ENCODE measurements around the gene TREML1. TPM values are rescaled to one million over a fixed set of nuclear protein-coding genes. Genes with fewer than 3 reads are reported as not detected.

TREML1 gene
- polyA plus RNA-seq, 5 donors = 1.1 to 2.4 (median 1.5) TPM

- DNase-seq = no peak
Measured at GRCh38 chr6:41179163-41179562, 25.0 kb upstream of the TREML1 start.

- no peak for DNase-seq
Measured at GRCh38 chr6:41177695-41178094, 23.5 kb upstream of the TREML1 start.

DNA sequence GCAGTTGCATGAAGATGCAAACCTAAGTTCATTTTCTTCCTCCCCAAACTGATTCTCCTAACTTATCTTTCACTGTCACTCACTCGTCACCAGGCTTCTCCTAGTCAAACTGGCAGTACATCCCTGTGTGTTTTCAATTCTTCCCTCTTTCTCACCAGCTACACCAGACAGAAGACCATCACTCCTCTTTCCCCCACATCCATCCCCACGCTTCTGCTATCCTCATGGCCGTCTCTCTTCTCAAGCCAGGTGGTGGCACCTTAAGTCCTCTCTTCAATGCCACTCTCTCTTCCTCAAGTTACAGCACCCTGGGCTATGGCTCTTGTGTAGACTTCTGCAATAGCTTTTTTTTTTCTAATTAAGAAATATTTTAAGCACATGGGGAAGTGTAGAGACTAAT is 23.1 kb upstream of the TREML1 start:
- no peak for DNase-seq

- DNase-seq = no peak
Measured at GRCh38 chr6:41176189-41176588, 22.0 kb upstream of the TREML1 start.

DNA sequence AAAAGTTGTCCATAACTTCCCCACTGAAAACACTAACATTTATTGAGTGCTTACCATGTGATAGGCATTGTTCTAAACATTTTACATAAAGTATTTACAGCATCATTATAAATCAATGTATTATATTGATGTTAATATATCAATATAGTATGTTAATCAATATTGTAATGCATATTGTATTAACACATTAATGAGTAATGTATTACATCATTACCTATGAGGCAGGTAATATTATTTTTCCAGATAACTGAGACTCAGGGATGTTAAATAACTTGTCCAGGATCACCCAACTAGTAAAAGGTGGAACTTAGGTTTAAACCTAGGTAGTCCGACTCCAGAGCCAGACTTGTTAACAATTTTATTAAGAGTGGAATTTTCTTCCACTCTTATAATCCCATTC is 20.9 kb upstream of the TREML1 start:
- DNase-seq = no peak

GRCh38 chr6:41174610-41175009 is 20.5 kb upstream of the TREML1 start:
- DNase-seq = no peak

- no peak for DNase-seq
Measured at GRCh38 chr6:41171908-41172307, 17.8 kb upstream of the TREML1 start.

DNA sequence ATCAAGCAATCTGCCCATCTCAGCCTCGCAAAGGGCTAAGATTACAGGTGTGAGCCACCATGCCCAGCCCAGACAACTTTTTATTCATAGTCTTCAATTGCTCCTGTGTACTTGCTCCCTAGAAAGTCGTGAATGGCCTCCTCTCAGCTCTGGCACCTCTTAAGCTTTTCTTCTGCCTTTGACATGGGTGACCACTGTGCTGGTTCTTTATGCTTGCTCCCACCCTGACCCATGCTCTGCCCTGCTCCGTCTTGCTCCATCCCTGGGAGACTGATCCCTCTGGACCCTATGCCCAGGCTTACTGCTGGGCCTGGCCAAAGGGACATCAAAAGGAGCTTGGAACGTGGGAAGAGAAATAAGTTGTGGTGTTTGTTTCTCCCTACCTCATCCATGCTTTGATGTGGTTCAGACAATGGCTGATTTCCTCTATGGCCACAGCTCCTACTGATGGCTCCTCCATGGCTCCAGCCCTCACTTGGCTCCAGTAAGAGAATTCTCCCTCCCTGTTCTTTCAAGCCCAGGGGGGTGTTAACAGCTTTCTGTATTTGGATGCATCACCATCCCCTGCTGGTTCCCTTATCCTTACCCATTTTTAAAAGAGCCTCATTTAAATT is 16.5 kb upstream of the TREML1 start:
- no peak for DNase-seq

DNA sequence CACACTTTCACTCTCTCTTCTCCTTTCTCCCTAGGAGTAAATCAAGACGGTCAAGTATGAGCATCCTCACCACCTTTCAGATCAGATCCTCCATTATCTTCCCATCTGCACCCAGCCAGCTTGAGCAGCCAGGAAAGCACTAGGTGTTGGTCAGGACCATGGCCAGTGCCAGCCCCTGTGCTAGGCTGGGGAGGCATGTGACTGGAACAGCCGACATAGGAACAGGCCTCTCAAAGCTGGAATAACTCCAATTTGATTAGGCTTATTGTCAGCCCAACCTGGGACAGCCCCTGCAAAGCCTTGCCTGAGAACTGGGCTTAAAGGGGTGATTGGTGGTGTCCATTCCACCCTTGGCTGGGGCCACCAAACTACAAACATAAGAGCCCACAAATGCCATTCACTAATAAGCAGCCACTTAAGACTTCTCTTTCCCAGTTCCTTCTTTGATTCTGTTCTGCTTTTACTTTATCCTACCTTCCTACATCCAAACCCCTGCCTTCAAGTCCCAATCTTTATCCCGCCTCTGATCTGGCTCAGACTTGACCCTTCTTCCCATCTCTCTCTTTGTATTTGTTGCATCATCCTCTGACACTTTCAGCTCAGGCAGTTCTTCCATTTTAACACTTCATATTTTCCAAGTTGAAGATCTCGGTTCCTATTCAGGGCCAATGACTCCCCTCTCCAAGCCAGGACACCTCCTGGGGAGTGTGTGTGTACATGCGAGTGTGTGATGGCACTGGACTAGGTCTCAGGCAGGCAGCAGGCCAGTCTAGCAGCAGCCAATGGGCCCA is 13.2 kb upstream of the TREML1 start:
- DNase-seq = no peak

DNA sequence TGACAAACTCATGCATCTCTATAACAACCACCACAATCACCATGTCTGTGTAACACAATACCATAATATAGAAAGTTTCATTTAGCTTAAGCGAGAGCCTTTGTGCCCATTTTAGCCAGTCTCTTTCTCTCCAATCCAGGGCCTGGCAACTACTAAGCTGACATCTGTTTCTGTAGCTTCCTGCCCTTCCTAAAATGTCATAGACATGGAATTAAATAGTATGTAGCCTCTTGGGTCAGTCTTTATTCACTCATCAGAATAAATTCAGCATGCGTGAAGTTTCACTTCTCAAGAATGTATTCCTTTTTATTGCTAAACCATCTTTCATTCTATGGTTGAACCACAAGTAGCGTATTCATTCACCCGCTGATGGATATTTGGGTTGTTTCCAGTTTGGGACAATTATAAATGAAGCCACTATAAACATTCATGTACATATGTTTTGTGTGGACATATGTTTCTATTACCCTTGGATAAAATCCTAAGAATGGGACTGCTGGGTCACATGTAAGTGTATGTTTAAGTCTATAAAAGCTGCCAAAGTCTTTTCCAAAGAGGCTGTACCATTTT is 10.5 kb upstream of the TREML1 start:
- DNase-seq = no peak

- no peak for DNase-seq
Measured at GRCh38 chr6:41163419-41163717, 9.2 kb upstream of the TREML1 start.

DNA sequence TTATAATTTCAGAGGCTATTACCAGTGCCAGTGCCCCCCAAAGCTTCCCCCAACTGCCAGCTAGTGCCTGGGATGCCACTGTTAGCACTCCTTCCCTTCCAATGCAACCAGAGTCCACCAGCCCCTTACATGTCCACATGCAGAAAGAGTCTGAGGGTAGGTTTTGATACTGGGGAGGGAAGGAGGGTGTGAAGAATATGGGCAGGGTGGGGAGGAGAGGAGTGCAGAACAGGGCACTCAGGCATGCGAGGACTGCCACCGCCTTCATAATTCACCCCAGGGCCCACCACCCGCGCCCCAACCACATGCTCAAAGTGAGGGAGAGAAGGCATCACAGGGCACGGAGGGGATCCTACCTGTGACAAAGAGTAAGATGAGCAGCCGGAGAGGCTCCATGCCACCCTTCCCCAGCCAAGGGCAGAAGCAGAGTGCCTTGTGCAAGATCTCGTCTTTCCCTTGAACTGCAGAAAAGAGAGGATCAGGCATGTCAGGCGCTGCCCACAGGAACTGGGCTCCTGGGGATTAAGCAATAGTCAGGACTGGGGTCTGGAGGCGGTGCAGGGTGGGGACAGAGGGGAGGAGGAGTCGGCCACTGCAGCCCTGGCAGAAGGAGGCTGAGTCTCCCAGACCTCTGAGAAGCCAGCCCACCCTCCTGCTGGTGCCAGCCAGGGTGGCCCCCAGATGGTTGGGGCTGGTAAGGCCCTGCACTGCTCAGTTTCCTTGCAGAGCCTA is 8.7 kb upstream of the TREML1 start, which contains the start of gene TREM2:
TREM2 (minus strand) TSS at position 430 of the 732 bp plus-strand sequence; CDS start at position 396, 34 bp downstream.
- DNase-seq = no peak

GRCh38 chr6:41161851-41162552 is 7.9 kb upstream of the TREML1 start:
- DNase-seq = no peak

- DNase-seq = no peak
Measured at GRCh38 chr6:41161380-41161779, 7.2 kb upstream of the TREML1 start.

GRCh38 chr6:41160933-41161332 is 6.8 kb upstream of the TREML1 start:
- no peak for DNase-seq

DNA sequence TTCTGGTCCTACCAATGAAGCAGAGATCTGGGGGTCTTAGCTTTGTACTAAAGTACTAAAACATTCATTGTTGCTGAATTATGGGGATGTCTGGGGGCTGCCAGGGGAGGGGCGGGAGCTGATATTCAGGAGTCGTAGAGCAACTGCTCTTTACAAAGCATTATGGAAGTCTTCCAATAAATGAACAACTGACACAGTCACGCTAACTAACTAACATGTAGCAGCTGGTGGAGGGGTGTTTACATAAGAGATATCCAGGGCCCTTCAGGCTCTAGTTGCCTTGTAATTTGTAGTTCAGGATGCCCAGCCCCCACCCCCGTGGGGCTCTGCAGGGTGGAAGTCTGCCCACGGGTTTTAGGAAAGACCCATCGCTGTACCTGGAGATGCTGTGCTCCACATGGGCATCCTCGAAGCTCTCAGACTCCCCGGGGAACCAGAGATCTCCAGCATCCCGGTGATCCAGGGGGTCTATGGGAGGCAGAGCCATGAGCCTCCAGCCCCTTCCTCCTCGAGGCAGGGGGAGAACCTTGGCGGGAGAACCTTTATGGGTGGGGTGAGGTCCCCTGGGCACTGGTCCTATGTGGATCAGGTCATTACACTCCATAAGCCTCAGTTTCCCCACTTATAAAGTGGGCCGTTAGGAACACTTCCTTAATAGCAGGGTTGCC is 5.4 kb upstream of the TREML1 start:
- DNase-seq = peak; percentile 27 to 28

DNA sequence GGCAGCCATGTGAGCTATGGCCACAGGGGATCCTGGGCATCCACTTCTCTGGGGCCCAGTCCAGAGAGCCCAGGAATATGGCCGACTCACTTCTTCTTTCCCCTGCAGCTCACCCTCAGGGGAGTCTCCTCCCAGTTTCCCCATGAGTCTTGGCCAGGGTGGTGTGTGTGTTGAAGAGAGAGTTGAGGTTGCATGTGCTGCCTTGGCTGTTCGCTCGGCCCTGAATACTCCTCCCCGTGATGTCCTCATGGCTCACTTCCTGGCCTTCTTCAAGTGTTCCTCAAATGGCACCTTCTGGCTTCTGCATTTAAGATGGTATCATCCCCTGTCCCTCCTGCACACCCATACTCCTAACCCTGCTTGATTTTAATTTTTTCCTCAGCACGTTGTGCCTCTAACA is 3.2 kb upstream of the TREML1 start:
- DNase-seq = no peak

GRCh38 chr6:41156771-41157170 is 2.6 kb upstream of the TREML1 start:
- DNase-seq = no peak

- DNase-seq = no peak
Measured at GRCh38 chr6:41156001-41156400, 1.9 kb upstream of the TREML1 start.

DNA sequence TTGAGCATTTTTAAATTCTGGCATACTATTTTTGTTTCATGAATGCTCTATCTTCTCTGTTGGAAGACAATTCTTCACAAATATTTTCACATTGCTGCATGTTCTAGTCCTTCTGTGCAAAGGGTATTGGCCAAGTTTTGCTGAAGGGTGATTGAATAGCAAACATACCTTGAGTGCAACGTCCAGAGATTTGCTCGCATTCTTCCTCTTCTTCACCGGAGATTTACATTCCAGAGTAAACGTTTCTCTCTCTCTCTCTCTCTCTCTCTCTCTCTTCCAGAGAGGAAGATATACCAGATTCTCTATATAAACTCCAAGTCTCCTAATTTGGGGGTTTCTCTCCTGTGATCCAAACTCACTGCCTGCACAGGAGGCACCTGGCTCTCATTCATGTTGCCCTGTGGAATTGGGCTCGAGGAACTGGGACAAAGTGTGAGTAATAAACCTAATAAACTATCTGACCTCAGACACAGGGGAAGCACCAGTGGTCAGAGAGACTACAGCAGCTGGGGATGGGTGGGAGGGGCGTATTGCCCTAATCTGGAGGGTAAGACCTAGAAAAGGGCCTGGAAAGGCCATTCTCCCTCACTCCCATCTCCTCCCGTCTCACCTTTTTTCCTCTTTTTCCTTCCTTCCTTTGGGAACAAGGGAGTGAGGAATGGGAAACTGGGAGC is 1.1 kb upstream of the TREML1 start:
- no peak for DNase-seq

DNA sequence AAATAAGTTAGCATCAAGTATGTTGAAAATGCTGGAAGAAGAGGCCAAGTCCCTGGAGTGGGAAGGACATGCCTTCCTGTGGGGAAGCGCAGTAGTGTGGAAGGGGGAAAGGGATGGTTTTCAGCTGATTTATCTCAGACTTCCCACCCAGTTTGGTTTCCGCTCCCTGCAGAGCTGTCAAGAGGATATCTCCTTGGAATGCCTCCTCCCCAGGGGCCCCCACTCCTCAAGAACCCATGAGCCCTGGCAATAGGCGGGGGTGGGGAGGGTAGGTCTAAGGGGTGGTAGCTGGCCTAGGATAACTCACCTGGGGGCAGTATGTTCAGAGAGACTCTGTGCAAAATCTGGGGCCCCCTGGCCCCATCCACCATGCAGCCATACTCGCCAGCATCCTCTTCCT is 696 bp downstream of the TREML1 start:
- DNase-seq = no peak

Measured in right lung (tissue), 5 donors.